Duodenal mucosa (tissue), 2 donors: ENCODE data around the gene LIPC.

Source experiments
- H3K27ac ChIP-seq: one replicate; pipeline ENCODE4 v1.7.0; 2013; ENCODE audit warnings: low read depth, low read length
- H3K27me3 ChIP-seq, 2 donors: one replicate each; pipeline ENCODE4 v1.7.0; 2013; ENCODE audit warnings: low read length in 2 of 2, control low read depth in 1 of 2; ENCODE audit not compliant: insufficient read depth in 2 of 2, control insufficient read depth in 1 of 2
- H3K36me3 ChIP-seq, 2 donors: one replicate each; pipeline ENCODE4 v1.7.0; 2013; ENCODE audit warnings: low read length in 2 of 2, control low read depth in 1 of 2; ENCODE audit not compliant: insufficient read depth in 2 of 2, control insufficient read depth in 1 of 2
- H3K4me1 ChIP-seq, 2 donors: one replicate each; pipeline ENCODE4 v1.7.0; 2013; ENCODE audit warnings: low read length in 2 of 2, control low read depth in 1 of 2; ENCODE audit not compliant: insufficient read depth in 2 of 2, control insufficient read depth in 1 of 2
- H3K4me3 ChIP-seq, 2 donors: one replicate each; pipeline ENCODE4 v1.7.0; 2013; ENCODE audit warnings: low read length in 2 of 2, low read depth in 1 of 2
- H3K9ac ChIP-seq, 2 donors: one replicate each; pipeline ENCODE4 v1.7.0; 2013; ENCODE audit warnings: low read length in 2 of 2, low read depth in 1 of 2
- H3K9me3 ChIP-seq, 2 donors: one replicate each; pipeline ENCODE4 v1.7.0; 2013; ENCODE audit warnings: low read length in 2 of 2, control low read depth in 1 of 2; ENCODE audit not compliant: control insufficient read depth in 1 of 2

The LIPC gene

GRCh38 chr15:58478579-58478978 lies 46.8 kb downstream of the LIPC start:
- Histone ChIP-seq H3K4me3 (no peak overlapping the region), H3K27me3 (no peaks in the 10 kb centered on the region), H3K9me3 (no peaks in the 10 kb centered on the region), H3K27ac (no peak overlapping the region), H3K4me1 (peaks cover 26 to 29% of the 10 kb centered on the region in 2 donors), H3K36me3 (no peaks in the 10 kb centered on the region), H3K9ac (no peak overlapping the region)

DNA sequence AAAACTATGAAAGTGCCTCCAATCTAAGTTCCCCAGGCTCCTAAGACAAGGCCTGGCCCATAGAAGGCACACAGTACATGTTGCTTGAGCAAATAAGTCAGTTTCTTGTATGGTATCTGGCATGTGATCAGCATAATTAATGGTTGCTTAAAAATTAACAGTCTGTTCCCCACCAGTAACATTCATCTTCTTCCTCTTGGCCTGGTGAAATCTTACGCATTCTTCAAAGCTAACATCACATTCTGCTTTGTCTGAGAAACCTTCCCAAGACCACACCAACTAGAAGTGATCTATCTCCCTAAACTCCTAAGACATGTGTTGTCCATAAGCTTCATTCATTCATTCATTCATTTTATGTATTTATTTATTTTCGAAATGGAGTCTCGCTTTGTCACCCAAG lies 48.1 kb downstream of the LIPC start:
- no peak overlapping the region for H3K9ac ChIP-seq
- H3K27ac ChIP-seq, result no peak overlapping the region
- H3K4me3 ChIP-seq, result no peak overlapping the region
- H3K27me3 ChIP-seq, result no peaks in the 10 kb centered on the region
- H3K36me3 ChIP-seq, result no peaks in the 10 kb centered on the region
- H3K4me1 ChIP-seq, result peaks cover 20 to 25% of the 10 kb centered on the region in 2 donors
- H3K9me3 ChIP-seq, result no peaks in the 10 kb centered on the region

DNA sequence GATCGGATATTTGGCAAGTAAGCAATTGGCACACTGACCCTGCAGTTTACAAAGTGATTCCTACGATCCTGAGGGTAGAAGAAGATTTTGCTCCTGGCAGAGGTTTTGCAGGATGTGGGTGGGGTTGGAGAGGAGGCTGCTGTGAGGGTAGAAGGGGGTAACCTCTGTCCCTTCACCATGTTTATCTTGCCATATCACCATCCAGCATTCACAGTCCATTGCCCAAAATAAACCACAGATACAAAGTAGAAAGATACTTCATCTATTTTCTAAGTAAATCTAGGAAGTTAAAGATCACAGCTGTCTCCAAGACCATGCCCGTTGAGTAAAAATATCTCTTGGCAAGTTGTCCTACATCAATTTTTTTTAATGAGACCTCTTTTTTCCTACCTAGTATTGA lies 51.6 kb downstream of the LIPC start:
- Histone ChIP-seq H3K36me3 (no peaks in the 10 kb centered on the region), H3K27ac (no peak overlapping the region), H3K9ac (no peak overlapping the region), H3K27me3 (no peaks in the 10 kb centered on the region), H3K4me1 (peaks cover 4 to 5% of the 10 kb centered on the region in 2 donors), H3K9me3 (no peaks in the 10 kb centered on the region), H3K4me3 (no peak overlapping the region)

- no peaks in the 10 kb centered on the region for H3K27me3 ChIP-seq
- H3K9me3 ChIP-seq, result peaks cover 5 to 13% of the 10 kb centered on the region in 2 donors
- no peak overlapping the region for H3K9ac ChIP-seq
- H3K4me3 ChIP-seq, result no peak overlapping the region
- H3K4me1 ChIP-seq, result peaks cover 4 to 5% of the 10 kb centered on the region in 2 donors
- no peaks in the 10 kb centered on the region for H3K36me3 ChIP-seq
- no peak overlapping the region for H3K27ac ChIP-seq
Measured at GRCh38 chr15:58484791-58485600, 53.2 kb downstream of the LIPC start.

DNA sequence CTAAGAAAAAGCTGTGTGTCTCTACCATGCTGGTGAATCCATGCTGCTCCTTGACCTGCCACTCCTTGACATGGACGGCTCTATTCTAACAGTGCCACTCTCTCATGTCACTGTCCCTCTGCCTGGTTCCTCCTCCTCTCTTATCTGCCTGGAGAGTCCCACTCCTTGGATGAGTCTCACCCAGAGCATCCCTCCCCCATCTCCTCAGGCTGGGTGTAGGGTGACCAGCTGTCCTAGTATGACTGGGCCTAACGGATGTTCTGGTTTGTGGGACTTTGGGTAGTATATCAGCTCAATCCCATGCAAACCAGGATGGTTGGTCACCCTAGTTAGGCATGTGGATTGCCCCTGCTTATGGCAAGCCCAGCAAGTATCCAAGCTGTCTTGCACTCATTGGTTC lies 54.3 kb downstream of the LIPC start:
- Histone ChIP-seq H3K9me3 (peaks cover 5 to 14% of the 10 kb centered on the region in 2 donors), H3K4me1 (peaks cover 4 to 5% of the 10 kb centered on the region in 2 donors), H3K27me3 (no peaks in the 10 kb centered on the region), H3K36me3 (no peaks in the 10 kb centered on the region), H3K27ac (no peak overlapping the region), H3K4me3 (no peak overlapping the region), H3K9ac (no peak overlapping the region)

- Histone ChIP-seq H3K9me3 (peaks cover 5 to 14% of the 10 kb centered on the region in 2 donors), H3K27me3 (no peaks in the 10 kb centered on the region)
Measured at GRCh38 chr15:58486564-58486963, 54.8 kb downstream of the LIPC start.

GRCh38 chr15:58487041-58487723 lies 55.4 kb downstream of the LIPC start:
- no peak overlapping the region for H3K9ac ChIP-seq
- H3K4me3 ChIP-seq, result no peak overlapping the region
- peaks cover 5 to 14% of the 10 kb centered on the region in 2 donors for H3K9me3 ChIP-seq
- H3K27ac ChIP-seq, result no peak overlapping the region
- peaks cover 4 to 5% of the 10 kb centered on the region in 2 donors for H3K4me1 ChIP-seq
- H3K36me3 ChIP-seq, result no peaks in the 10 kb centered on the region
- H3K27me3 ChIP-seq, result no peaks in the 10 kb centered on the region

More at GRCh38 chr15:58486564-58486963, 54.8 kb downstream of the LIPC start:
- Histone ChIP-seq H3K36me3 (no peaks in the 10 kb centered on the region), H3K4me3 (no peak overlapping the region), H3K9ac (no peak overlapping the region), H3K4me1 (peaks cover 4 to 5% of the 10 kb centered on the region in 2 donors), H3K27ac (no peak overlapping the region)

DNA sequence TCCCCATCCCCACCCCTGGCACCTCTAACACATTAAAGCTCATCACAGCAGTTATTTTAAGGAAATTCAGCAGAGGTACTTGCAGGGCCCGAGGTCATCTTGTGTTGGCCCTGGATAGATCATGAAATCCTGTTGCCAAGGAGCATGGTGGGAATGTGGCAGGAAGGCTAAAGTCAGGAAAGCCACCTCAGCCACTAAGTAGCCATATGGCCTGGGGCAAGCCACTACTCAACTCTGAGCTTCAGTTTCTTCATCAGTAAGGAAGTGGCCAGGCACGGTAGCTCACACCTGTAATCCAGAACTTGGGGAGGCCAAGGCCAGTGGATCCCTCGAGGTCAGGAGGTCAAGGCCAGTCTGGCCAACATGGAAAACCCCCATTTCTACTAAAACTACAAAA lies 55.9 kb downstream of the LIPC start:
- Histone ChIP-seq H3K4me1 (peaks cover 4 to 5% of the 10 kb centered on the region in 2 donors), H3K9ac (no peak overlapping the region), H3K9me3 (peaks cover 5 to 14% of the 10 kb centered on the region in 2 donors), H3K4me3 (no peak overlapping the region), H3K27me3 (no peaks in the 10 kb centered on the region), H3K27ac (no peak overlapping the region), H3K36me3 (no peaks in the 10 kb centered on the region)

DNA sequence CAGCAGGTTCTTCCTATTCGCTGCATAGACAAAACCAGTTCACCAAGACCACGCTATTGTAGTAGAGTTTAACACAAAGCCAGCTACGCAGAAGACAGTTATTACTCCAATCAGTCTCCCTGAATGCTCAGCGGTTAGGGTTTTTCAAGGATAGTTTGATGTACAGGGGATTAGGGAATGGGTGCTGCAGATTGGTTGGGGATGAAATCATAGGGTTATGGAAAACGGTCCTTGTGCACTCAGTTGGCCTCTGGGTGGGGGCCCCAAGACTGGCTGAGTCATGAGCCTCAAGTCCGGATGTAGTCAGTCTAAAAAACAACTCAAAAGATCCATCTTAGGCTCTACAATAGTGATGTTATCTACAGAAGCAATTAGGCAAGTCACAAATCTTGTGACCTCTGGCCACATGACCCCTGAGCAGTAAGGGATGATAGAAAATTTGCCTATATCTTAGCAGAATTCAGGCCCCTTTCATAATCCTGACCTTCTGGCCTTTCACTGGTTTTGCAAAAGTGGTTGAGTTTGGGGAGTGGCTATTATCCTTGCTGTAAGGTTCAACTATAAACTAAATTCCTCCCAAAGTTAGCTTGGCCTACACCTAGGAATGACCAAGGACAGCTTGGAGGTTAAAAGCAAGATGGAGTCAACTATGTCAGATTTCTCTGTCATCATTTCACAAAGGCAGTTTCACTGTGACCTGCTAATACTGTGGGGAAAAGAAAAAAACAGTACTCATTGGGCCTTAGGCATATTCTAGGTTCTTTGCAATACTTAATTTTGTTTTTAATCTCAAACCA lies 57.7 kb downstream of the LIPC start:
- Histone ChIP-seq H3K4me1 (peaks cover 4 to 5% of the 10 kb centered on the region in 2 donors), H3K9ac (no peak overlapping the region), H3K36me3 (no peaks in the 10 kb centered on the region), H3K27ac (no peak overlapping the region), H3K9me3 (peaks cover 5 to 14% of the 10 kb centered on the region in 2 donors), H3K4me3 (no peak overlapping the region), H3K27me3 (no peaks in the 10 kb centered on the region)
